ENCODE data around the gene GP9.
"Not testable (repeated sequence)": the region's sequence is repeated elsewhere in the genome, so short reads cannot be mapped to it uniquely, and the experiment has no call there.

GP9 gene

DNA sequence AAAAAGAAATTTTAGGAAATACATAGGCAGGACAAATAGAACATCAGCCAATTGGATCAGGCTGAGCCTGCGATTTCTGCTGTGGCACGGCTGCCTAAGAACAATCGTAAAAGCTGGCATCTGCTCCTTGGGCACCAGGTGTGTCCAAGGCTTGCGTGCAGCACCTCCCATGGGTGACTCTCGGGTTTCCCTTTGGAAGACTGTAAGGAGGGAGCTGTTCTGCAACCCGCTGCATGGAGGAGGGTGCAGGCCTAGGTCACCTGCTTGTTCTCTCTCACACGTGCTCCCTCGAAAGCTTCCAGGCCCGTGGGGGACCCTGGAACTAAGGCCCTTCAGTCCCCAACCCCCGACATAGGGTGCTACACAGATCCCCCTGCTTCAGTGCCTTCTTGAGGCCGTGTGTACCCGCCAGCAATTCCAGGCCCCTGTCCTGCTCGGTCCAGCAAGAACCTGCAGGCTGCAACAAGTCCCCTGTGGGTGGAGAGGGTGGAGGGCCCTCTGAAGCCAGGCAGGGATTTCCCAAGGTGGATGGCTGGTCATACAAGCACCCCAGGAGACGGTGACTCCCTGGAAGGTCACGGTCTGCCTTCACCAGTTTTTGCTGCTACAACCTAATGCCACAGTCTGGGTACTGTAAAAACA lies 3.4 kb downstream of the GP9 start:
- TF ChIP-seq, protein P1, sequence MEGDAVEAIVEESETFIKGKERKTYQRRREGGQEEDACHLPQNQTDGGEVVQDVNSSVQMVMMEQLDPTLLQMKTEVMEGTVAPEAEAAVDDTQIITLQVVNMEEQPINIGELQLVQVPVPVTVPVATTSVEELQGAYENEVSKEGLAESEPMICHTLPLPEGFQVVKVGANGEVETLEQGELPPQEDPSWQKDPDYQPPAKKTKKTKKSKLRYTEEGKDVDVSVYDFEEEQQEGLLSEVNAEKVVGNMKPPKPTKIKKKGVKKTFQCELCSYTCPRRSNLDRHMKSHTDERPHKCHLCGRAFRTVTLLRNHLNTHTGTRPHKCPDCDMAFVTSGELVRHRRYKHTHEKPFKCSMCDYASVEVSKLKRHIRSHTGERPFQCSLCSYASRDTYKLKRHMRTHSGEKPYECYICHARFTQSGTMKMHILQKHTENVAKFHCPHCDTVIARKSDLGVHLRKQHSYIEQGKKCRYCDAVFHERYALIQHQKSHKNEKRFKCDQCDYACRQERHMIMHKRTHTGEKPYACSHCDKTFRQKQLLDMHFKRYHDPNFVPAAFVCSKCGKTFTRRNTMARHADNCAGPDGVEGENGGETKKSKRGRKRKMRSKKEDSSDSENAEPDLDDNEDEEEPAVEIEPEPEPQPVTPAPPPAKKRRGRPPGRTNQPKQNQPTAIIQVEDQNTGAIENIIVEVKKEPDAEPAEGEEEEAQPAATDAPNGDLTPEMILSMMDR (IDR thresholded peaks at IDR 0.05), result no peak
- Histone ChIP-seq H3K36me3 (no peaks in the 10 kb centered on the region), H3K27ac (no peak overlapping the region), H3K4me1 (ENCODE audit: control insufficient read depth in 1 of 2, insufficient read depth in 1 of 2, low read depth in 1 of 2, low read length in 1 of 2) (peaks cover 15 to 18% of the 10 kb centered on the region in 2 experiments), H3K4me3 (ENCODE audit: low read depth in 1 of 2, low read length in 1 of 2) (no peak overlapping the region), H3K27me3 (no peaks in the 10 kb centered on the region), H3K9me3 (no peaks in the 10 kb centered on the region)

GRCh38 chr3:129065016-129065719 lies 4.6 kb downstream of the GP9 start:
- Histone ChIP-seq H3K36me3 (no peaks in the 10 kb centered on the region), H3K4me1 (ENCODE audit: control insufficient read depth in 1 of 2, insufficient read depth in 1 of 2, low read depth in 1 of 2, low read length in 1 of 2) (peaks cover 10 to 19% of the 10 kb centered on the region in 2 experiments), H3K27me3 (no peaks in the 10 kb centered on the region), H3K4me3 (ENCODE audit: low read depth in 1 of 2, low read length in 1 of 2) (no peak overlapping the region), H3K27ac (no peak overlapping the region), H3K9me3 (no peaks in the 10 kb centered on the region)
- TF ChIP-seq, protein P1 (IDR thresholded peaks at IDR 0.05), result no peak

GRCh38 chr3:129065720-129066073 lies 5.1 kb downstream of the GP9 start:
- Histone ChIP-seq H3K27me3 (no peaks in the 10 kb centered on the region), H3K36me3 (no peaks in the 10 kb centered on the region), H3K4me3 (ENCODE audit: low read depth in 1 of 2, low read length in 1 of 2) (no peak overlapping the region), H3K27ac (no peak overlapping the region), H3K4me1 (ENCODE audit: control insufficient read depth in 1 of 2, insufficient read depth in 1 of 2, low read depth in 1 of 2, low read length in 1 of 2) (peaks cover 5 to 14% of the 10 kb centered on the region in 2 experiments), H3K9me3 (no peaks in the 10 kb centered on the region)
- TF ChIP-seq, protein P1 (IDR thresholded peaks at IDR 0.05), result no peak

- H3K9me3 ChIP-seq; H3K27ac ChIP-seq; H3K27me3 ChIP-seq; H3K4me3 ChIP-seq (ENCODE audit: low read depth in 1 of 2, low read length in 1 of 2); H3K36me3 ChIP-seq: not testable (repeated sequence)
- H3K4me1 ChIP-seq (ENCODE audit: control insufficient read depth in 1 of 2, insufficient read depth in 1 of 2, low read depth in 1 of 2, low read length in 1 of 2), result peaks cover 0 to 11% of the 10 kb centered on the region in 2 experiments
These were observed 7.1 kb downstream of the GP9 start for GRCh38 chr3:129067719-129068118.

DNA sequence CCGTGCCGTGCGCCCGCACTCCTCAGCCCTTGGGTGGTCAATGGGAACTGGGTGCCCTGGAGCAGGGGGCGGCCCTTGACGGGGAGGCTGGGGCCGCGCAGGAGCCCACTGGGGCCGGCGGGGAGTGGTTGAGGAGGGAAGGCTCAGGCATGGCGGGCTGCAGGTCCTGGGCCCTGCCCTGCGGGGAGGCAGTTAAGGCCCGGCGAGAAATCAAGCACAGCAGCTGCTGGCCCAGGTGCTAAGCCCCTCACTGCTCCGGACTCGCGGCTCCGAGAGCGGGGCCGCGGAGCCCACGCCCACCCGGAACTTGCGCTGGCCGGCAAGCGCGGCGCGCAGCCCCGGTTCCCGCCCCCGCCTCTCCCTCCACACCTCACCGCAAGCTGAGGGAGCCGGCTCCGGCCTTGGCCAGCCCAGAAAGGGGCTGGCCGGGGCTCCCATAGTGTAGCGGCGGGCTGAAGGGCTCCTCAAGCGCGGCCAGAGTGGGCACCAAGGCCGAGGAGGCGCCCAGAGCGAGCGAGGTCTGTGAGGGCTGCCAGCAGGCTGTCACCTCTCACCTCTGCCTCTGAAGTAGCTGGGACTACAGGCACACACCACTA lies 7.8 kb downstream of the GP9 start:
- Histone ChIP-seq H3K4me1 (ENCODE audit: control insufficient read depth in 1 of 2, insufficient read depth in 1 of 2, low read depth in 1 of 2, low read length in 1 of 2) (peaks cover 0 to 11% of the 10 kb centered on the region in 2 experiments), H3K4me3 (ENCODE audit: low read depth in 1 of 2, low read length in 1 of 2) (peak overlapping the region; percentile 44 to 61), H3K9me3 (no peaks in the 10 kb centered on the region), H3K27ac (no peak overlapping the region), H3K27me3 (no peaks in the 10 kb centered on the region), H3K36me3 (no peaks in the 10 kb centered on the region)
- TF ChIP-seq, protein P1 (IDR thresholded peaks at IDR 0.05), result no peak

- not testable (repeated sequence) for H3K4me3 ChIP-seq (ENCODE audit: low read depth in 1 of 2, low read length in 1 of 2); H3K27ac ChIP-seq; H3K27me3 ChIP-seq; H3K9me3 ChIP-seq; H3K36me3 ChIP-seq
- H3K4me1 ChIP-seq (ENCODE audit: control insufficient read depth in 1 of 2, insufficient read depth in 1 of 2, low read depth in 1 of 2, low read length in 1 of 2), result peaks cover 0 to 11% of the 10 kb centered on the region in 2 experiments
These were observed 8.9 kb downstream of the GP9 start for GRCh38 chr3:129069313-129070085.
